Mesothelial cell of epicardium (in vitro differentiated cells): ENCODE measurements around the gene TRIM8. TPM values are rescaled to one million over a fixed set of nuclear protein-coding genes. Genes with fewer than 3 reads are reported as not detected.

ENCODE experiments used
- DNase-seq, 2 experiments: peaks; one replicate each; pipeline ENCODE4 v3.0.0; 2021; ENCODE audit warnings: low spot score in 2 of 2; ENCODE audit not compliant: unreplicated experiment in 2 of 2
- H3K27ac Mint-ChIP-seq: 2 replicates; pipeline ENCODE4 v1.8.0; 2021; ENCODE audit warnings: mixed read lengths
- H3K27me3 Mint-ChIP-seq: 2 replicates; pipeline ENCODE4 v1.8.0; 2021; ENCODE audit warnings: low read depth, mixed read lengths
- H3K36me3 Mint-ChIP-seq: 2 replicates; pipeline ENCODE4 v1.8.0; 2021; ENCODE audit warnings: mixed read lengths
- H3K4me1 Mint-ChIP-seq: 2 replicates; pipeline ENCODE4 v1.8.0; 2021; ENCODE audit warnings: mixed read lengths
- H3K4me3 Mint-ChIP-seq: 2 replicates; pipeline ENCODE4 v1.8.0; 2021; ENCODE audit warnings: mild to moderate bottlenecking, moderate library complexity, mixed read lengths
- H3K9me3 Mint-ChIP-seq: 2 replicates; pipeline ENCODE4 v1.8.0; 2021; ENCODE audit warnings: mixed read lengths
- CTCF ChIP-seq: fragments of 200-600 bp; sonication (generic); IDR thresholded peaks from one replicate; pipeline ENCODE4 v1.5.0; 2021; ENCODE audit warnings: antibody characterized with exemption; ENCODE audit not compliant: unreplicated experiment
- total RNA-seq: library from RNA; stranded (reverse); gene quantifications from 3 replicates; pipeline ENCODE4 v1.2.1, GENCODE V29; 2021

TRIM8 gene
- total RNA-seq, 1 donor from 2014 or later, result 79.2 TPM

- no peak for TF ChIP-seq CTCF
- no peaks in the 10 kb centered on the region for H3K9me3 Mint-ChIP-seq
- H3K36me3 Mint-ChIP-seq, result no peaks in the 10 kb centered on the region
- no peaks in the 10 kb centered on the region for H3K27me3 Mint-ChIP-seq
- H3K4me3 Mint-ChIP-seq, result no peak overlapping the region
- H3K4me1 Mint-ChIP-seq, result peaks cover 27% of the 10 kb centered on the region
- no peak for DNase-seq
- no peak overlapping the region for H3K27ac Mint-ChIP-seq
These were observed 25.2 kb downstream of the TRIM8 start for GRCh38 chr10:102669206-102670064.

GRCh38 chr10:102670065-102670670 is 25.9 kb downstream of the TRIM8 start:
- Mint-ChIP-seq H3K27ac (no peak overlapping the region), H3K4me3 (no peak overlapping the region), H3K4me1 (peaks cover 34% of the 10 kb centered on the region), H3K9me3 (no peaks in the 10 kb centered on the region), H3K36me3 (no peaks in the 10 kb centered on the region), H3K27me3 (no peaks in the 10 kb centered on the region)
- TF ChIP-seq CTCF, result no peak
- DNase-seq, result no peak

- H3K27ac Mint-ChIP-seq, result peak overlapping the region; percentile 30
- no peak for DNase-seq
- peaks cover 42% of the 10 kb centered on the region for H3K4me1 Mint-ChIP-seq
- no peaks in the 10 kb centered on the region for H3K9me3 Mint-ChIP-seq
- no peaks in the 10 kb centered on the region for H3K36me3 Mint-ChIP-seq
- H3K27me3 Mint-ChIP-seq, result no peaks in the 10 kb centered on the region
- H3K4me3 Mint-ChIP-seq, result no peak overlapping the region
- TF ChIP-seq CTCF, result no peak
These were observed 26.7 kb downstream of the TRIM8 start for GRCh38 chr10:102670871-102671434.

- DNase-seq, result no peak
- peak overlapping the region; percentile 53 for H3K4me3 Mint-ChIP-seq
- H3K27me3 Mint-ChIP-seq, result no peaks in the 10 kb centered on the region
- no peaks in the 10 kb centered on the region for H3K36me3 Mint-ChIP-seq
- no peak for TF ChIP-seq CTCF
- no peaks in the 10 kb centered on the region for H3K9me3 Mint-ChIP-seq
- peak overlapping the region; percentile 96 for H3K27ac Mint-ChIP-seq
- H3K4me1 Mint-ChIP-seq, result peaks cover 66% of the 10 kb centered on the region
These were observed 29.0 kb downstream of the TRIM8 start for GRCh38 chr10:102673236-102673818.

- Mint-ChIP-seq H3K4me3 (peak overlapping the region; percentile 53), H3K27ac (peak overlapping the region; percentile 96), H3K27me3 (no peaks in the 10 kb centered on the region), H3K36me3 (no peaks in the 10 kb centered on the region), H3K9me3 (no peaks in the 10 kb centered on the region), H3K4me1 (peaks cover 72% of the 10 kb centered on the region)
- no peak for TF ChIP-seq CTCF
- no peak for DNase-seq
These were observed 29.7 kb downstream of the TRIM8 start for GRCh38 chr10:102673819-102674511.
